GM19438 (cell line): ENCODE measurements around the gene PPP1R14B.

Experiments used
- ATAC-seq: cut with Tn5 transposase; IDR thresholded peaks from one replicate; pipeline ENCODE4 v1.9.1; 2021; ENCODE audit warnings: low read depth; ENCODE audit not compliant: unreplicated experiment

PPP1R14B gene, protein sequence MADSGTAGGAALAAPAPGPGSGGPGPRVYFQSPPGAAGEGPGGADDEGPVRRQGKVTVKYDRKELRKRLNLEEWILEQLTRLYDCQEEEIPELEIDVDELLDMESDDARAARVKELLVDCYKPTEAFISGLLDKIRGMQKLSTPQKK

DNA sequence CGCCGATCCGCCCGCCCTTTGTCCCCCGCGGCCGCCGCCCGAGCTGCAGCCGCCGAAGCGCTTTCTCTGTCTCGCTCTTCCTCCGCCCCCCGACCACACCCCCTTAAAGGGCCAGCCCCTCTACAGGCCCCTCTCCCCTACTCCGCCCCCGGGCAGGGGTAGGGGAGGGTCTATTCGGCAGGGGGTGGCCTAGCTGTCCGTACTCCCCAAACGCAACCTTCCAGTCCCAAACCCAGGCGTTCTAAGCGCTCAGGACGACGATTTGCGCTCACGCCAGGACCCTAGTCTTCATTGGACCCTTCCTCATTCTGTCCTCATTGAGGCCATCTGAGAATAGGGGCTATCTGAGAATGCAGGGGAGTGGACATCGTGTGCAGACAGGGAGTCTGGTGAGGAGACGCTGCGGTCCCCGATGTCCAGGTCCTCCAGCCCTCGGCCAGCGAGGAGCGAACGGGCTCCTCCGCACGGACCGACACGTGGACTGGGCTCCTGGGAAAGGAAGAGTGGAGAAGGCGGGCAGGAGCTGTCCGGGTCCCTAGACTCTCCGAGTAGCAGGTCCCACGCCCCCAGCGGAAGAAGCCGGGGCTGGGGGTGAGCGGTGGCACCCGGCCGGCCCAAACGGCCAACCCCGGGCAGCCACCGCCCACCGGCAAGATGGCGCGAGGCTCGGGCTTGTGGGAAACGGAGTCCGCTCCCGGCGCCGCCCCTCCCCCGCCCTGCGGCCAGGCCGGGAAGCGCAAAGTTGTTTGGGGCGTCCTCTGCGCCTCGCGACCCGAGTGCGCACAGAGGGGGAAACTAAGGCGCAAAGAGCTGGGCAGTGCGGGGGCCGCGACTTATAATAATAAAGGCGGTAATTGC lies at the start of gene PPP1R14B:
PPP1R14B (minus strand) TSS at position 73 of the 858 bp plus-strand sequence. CDS start 270 bp downstream, outside the sequence.
- ATAC-seq = no peak

DNA sequence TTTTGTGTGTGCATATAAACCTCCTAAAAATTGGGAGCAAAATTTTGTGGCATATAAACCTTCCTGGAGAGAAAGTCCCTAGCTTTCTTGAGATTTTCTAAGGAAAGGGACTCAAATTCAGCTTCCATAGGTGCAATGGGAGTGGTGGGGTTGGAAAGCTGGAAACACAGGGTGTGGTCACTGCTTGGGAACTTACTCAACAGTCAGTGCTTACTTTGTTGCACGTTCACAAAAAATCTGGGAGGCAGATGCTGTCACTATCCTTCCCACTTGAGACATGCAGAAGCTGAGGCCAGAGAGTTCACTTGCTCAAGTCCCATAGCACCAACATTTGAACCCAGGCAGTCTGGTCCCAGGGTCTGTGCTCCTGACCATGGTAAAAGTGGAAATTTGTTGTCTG lies 49.5 kb upstream of the PPP1R14B start:
- ATAC-seq = no peak

DNA sequence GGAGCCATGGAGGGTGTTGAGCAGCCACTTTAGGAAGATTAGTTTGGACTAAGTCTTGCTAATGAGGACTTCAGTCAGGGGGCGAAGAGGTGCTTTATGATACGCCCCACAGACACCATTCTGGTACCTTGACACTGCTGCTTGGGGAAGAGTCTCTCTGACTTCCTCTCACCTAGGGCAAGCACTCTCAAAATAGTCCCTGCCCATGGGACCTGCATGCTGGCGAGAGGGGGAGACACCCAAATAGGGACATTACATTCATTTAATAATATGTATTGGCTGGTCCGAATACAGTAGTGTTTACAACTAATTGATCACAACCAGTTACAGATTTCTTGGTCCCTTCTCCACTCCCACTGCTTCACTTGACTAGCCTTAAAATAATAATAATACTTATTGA lies 49.0 kb upstream of the PPP1R14B start:
- no peak for ATAC-seq

DNA sequence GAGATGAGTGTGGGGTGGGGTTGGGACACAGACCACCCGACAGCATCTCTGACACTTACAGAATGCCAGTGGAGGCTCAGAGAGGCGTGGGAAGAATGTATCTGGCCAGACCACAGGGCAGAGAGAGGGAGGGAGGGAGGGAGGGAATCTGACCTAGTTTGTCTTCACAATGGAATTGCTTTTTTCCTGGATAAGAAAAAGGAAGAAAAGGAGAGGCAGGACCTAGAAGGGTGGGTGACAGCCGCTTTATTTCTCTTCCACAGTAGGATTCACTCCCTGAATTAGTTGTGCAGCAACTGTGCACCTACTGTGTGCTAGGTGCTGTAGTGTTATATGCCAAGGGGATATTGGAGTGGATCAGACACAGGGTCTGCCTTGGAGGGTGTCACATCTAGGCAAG lies 48.0 kb upstream of the PPP1R14B start:
- no peak for ATAC-seq

DNA sequence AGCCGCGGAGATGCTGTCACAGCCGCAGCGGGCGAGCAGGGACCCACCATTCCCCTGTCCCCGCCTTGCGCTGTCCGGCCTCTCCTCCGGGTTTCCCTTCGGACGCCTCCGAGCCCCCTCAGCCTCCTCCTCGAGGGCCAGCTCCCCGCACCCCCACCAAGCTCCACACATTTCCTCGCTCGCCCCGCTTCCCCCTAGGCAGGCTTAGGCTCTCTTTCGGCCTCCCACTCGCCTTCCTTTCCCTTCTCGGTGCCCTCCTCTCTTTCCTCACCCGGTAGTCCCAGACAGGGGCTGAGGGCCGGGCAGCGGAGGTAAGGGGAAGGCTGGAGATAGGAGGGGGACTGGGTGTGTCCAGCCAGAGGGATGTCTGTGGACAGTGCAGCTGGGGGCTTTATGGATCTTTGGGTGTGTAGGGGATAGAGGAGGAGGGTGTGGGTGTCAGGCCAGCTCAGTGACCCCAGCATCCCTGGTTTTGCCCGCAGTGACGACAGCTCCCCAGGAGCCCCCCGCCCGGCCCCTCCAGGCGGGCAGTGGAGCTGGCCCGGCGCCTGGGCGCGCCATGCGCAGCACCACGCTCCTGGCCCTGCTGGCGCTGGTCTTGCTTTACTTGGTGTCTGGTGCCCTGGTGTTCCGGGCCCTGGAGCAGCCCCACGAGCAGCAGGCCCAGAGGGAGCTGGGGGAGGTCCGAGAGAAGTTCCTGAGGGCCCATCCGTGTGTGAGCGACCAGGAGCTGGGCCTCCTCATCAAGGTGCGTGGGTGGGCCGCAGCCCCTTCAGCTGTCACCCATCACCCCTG lies 45.9 kb upstream of the PPP1R14B start:
- ATAC-seq = no peak

DNA sequence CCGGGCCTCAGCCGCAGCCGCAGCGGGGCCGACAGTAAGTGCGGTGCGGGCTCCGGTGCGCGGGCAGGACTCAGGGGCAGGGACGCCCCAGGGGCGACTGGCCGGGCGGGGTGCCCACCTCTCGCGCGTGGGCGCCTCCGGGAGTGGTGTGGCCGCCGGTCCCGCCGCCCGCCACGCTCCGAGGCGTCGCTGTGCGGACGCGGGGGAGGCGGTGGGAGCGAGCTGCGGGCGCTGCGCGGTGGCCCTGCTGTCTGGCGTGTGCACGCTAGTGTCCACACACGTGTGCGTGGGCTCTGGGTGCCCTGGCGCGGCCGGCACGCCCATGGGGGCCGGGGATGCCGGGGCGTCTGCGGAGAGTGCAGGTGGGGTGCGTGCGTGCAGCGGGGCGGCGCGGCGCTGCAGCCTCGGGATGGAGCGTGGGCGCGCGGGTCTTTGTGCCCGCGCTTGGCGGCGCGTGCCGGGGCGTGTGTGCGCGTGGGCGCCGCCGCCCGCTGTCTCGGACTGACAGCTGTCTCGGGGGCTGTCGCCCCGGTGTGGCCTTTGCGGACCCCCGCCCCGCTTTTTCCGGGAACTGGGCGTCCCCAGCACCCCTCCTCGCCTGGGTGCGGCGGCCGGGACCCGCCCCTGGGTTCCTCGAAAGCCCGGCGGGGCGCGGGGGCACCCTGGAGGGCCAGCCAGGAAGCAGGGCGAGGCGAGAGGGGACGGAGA lies 45.2 kb upstream of the PPP1R14B start:
- no peak for ATAC-seq

DNA sequence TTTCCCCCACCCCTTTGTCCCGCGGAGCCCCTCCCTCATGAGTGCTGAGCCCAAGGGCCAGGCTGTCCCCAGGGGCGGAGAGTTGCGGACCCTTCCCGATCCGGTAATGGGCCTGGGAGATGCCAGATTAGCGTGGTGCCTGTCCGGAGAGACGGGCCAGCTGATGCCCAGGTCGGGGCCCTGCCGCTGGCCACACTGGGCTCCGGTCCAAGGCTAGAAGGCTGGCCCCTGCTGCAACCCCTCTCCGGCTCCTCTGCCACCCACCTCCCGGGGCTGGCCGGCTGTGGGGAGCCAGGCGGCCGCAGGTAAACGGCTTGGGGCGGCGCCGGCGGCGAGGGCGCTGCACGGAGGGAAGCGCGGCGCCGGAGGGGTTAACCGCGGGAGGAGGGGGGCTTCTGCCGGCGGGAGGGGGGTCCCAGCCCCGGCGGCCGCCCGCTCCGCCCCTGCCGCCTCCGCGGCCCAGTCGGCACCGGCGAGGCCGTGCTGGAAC lies 44.6 kb upstream of the PPP1R14B start, which contains the start of gene KCNK4:
KCNK4 (plus strand) TSS at position 41 of the 490 bp plus-strand sequence. CDS start 1,717 bp downstream, outside the sequence.
- ATAC-seq = no peak

DNA sequence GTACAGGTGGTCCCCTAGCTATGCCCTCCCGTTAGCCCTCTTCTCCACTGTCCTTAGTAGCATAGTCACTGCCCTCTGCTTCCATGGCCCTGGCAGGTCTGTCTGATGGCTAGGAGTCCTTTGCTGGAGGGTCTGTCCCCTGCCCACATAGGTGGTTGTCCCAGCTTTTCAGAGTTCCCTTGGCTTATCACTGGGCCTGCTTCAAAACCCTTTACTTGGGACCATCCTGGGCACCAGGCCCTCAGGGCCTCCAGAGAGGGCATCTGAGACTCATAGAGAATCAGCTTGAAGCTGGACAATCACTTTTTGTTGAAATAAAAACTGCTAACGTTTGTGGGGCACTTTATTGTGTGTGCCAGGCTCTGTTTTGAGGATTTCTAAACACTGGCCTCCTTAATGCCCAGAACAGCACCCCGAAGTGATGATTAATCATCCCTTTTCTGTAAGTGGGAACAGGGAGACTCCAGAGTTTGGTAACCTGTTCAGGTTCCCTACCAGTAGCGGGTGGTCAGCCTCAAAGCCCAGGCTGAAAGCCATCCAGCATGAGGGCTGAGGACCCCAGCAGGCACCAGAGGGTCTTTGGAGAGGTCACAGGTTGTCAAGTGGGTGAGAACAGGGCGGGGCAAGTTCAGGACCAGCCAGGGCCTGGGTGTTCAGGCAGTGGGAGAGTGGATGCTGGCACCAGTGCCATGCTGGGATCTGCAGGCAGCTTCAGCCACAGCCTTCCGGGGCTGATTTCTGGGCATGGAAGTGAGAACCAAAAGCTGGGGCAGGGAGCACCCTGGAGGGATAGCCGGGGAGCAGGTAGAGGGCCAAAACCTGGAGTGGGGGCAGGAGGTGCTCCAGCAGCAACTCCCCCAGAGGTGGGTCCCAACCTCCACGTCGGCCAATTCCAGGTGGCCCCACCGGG lies 43.9 kb upstream of the PPP1R14B start:
- no peak for ATAC-seq

DNA sequence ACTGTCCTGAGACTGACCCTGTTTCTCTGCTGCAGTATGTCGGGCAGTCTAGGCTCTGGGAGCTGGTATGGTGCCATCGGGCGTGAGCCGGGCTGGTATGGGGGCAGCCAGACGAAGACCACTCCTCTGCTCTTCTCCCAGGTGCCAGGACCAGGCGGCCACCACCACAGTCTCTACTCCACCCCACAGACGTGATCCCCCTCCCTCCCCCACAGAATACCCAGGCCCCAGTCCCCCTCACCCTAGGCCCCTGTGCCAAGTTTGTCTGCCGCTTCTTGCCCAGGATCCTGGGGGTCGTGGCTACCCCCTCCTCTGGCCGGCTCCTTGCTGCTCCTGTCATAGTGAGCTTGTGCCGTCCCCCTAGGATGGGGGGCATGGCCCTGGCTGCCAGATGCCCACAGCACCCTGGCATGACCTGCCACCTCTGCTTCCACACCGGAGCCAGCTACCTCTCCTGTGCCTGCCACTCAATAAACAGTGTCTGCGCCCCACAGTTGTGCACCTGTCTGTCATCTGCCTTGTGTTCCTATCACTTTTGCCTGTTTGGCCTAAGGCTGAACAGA lies 42.3 kb upstream of the PPP1R14B start:
- ATAC-seq = no peak

DNA sequence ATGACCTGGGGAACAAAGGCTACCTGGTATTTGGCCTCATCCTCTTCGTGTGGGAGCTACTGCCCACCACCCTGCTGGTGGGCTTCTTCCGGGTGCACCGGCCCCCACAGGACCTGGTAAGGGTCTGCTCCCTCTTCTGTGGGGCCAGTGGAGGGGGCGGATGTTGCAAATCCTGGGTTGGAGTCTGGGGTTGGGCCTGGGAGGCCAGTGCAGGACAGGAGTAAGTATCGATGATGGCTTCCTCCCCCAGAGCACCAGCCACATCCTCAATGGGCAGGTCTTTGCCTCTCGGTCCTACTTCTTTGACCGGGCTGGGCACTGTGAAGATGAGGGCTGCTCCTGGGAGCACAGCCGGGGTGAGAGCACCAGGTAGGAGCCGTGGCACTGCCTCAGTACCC lies 41.6 kb upstream of the PPP1R14B start:
- ATAC-seq = no peak

DNA sequence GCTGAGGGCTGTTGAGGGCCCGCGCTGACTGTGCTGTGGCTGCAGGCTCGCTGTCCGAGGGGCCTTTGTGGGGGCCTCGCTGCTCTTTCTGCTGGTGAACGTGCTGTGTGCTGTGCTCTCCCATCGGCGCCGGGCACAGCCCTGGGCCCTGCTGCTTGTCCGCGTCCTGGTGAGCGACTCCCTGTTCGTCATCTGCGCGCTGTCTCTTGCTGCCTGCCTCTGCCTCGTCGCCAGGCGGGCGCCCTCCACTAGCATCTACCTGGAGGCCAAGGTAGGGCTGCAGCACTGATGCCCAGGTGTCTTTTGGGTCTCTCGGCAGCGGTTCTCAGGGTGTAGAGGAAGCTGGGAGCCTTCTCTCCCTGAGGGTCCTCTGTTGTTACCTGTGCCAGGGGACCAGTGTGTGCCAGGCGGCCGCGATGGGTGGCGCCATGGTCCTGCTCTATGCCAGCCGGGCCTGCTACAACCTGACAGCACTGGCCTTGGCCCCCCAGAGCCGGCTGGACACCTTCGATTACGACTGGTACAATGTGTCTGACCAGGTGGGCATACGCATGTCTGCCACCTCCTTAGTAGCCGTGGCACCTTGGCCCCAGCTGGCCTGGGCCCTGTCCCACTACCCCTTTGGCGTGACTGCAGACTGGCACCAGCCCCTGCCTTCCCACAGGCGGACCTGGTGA lies 41.1 kb upstream of the PPP1R14B start:
- no peak for ATAC-seq

DNA sequence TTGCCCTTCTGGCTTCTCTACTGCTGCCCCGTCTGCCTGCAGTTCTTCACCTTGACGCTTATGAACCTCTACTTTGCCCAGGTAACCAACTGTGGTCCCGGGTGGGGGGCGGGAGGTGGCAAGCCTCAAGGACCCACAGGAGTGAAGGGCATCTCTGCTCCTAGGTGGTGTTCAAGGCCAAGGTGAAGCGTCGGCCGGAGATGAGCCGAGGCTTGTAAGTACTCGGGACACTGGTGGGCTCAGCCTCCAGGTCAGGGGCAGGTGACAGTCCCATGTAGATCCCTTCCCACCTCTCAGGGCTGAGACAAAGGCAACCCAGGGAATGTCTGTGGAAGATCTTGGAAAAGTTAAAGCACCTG lies 40.0 kb upstream of the PPP1R14B start:
- no peak for ATAC-seq

DNA sequence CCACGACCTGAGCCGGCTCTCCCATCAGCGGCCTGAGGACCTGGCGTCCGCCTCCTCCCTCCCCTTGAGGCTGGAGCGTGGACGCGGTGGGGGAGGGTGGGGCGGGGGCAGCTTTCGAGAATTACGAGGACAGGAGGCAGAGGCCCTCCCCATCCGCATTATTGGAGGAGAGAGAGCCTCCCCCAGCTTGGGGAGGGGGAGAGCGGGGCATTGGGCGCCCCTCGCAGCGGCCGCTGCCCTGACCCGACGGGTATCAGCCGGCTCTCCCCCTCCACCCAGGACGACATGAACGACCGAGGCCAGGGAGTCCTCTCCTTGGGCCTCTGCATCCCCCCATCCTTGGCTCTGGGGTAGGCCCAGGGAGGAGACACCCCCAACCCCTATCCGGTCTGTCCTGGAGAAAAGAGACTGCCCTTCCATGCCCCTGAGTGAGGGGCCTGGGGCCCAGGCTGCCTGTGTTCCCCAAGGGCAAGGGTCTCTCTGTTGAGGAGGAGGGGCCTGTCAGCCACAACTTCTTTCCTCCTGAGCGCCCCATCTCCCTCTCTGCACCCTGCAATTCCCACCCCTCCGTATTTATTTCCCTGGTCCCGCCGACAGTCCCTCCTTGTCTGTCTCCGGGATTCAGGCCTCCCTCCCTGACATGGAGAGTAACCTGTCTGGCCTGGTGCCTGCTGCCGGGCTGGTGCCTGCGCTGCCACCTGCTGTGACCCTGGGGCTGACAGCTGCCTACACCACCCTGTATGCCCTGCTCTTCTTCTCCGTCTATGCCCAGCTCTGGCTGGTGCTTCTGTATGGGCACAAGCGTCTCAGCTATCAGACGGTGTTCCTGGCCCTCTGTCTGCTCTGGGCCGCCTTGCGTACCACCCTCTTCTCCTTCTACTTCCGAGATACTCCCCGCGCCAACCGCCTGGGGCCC lies 39.4 kb upstream of the PPP1R14B start:
- ATAC-seq = no peak

DNA sequence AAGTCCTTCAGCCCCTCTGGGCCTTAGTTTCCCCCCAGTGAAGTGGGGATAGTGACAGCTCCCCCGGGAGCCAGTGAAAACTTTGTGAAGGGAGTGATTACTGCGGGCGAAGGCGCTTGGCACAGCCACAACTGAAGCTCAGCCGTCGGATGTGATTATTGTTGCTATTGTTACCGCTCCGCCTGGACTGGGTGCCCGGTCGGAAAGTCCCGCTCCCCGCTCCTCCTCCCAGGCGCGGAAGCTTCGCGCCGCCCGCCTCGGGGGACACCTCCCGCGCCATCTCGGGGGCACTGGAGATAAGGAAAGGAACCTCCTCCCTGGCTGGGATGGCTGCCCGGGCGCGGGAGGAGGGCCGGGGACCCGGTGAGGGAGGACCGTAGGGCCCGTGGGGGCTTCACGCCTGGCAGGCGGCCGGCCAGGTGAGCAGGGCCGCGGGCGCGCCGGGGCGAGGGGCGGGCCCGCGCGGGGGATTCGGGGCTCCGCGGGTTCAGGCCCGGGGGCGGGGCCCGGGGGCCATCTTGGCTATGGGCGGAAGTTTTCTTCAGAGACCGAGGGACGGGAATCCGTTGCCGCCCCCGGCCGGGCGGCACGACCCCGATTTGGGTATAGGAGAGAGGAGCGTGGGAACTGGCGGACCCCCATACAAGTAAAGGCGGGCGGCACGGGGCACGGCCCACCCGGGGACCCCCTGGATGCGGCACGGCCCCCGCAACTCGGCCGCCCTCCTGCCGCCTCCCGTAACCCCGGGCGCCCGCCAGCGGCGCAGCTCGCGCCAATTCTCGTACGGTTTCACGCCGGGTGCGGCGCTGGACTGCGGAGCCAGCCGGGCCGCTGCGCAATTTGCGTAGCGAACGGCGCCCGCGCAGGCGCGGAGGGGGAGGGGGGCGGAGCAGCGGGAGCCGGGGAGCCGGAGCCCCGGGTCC lies 38.5 kb upstream of the PPP1R14B start, which contains the start of gene GPR137:
GPR137 (plus strand) TSS at position 887 of the 923 bp plus-strand sequence. CDS start 677 bp downstream, outside the sequence.
- peak; percentile 59 for ATAC-seq

DNA sequence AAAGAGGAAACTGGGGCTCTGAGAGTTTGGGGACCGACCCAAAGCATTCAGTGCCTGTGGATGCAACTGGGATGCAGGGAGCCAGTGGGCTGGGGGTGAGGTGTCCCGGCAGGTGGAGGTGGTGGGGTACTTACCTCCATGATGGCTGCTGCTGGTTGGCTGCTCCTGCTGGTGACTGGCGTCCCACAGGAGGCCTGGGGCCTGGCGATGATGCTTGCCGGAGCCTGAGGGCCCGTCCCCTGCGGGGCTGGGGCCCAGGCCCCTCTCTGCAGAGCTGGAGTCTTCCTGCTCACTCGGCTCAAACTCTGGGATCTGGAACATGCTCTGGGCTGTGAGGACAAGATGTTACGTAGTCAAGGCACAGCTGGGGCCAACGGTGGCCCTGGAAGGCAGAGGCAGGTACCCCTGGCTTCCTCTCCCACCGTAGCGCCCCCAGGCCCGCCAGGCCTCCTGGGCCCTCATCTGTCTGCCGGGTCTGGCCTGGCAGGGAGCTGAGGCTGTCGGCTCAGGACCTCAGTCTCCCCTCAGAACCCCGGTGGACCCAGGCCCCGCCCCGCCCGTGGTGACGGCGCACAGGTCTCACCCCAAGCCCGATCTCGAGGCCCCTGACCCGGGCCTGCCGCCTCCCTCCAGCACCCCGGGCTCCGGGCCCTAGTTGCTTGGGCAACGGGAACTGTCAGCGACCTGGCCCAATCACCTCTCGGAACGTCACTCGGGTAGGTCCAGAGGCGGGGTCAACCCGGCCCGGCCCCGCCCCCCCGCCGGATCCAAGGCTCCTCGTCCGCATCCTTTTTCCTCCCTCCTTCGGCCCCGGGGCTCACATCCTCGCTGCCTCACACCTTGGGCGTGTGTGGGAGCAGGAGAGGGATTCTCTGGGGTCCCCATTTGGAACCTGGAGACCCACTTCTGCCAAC lies 37.6 kb upstream of the PPP1R14B start, which contains the start of gene BAD:
BAD (minus strand) TSS at position 618 of the 914 bp plus-strand sequence; CDS start at position 321, 297 bp downstream.
- peak; percentile 72 for ATAC-seq
